Measurements from ENCODE around the gene CENPH.
A peak's percentile ranks its signal among the peaks of the same experiment; 100 is the strongest.
"Not testable (repeated sequence)": the region's sequence is repeated elsewhere in the genome, so short reads cannot be mapped to it uniquely, and the experiment has no call there.

The CENPH gene

DNA sequence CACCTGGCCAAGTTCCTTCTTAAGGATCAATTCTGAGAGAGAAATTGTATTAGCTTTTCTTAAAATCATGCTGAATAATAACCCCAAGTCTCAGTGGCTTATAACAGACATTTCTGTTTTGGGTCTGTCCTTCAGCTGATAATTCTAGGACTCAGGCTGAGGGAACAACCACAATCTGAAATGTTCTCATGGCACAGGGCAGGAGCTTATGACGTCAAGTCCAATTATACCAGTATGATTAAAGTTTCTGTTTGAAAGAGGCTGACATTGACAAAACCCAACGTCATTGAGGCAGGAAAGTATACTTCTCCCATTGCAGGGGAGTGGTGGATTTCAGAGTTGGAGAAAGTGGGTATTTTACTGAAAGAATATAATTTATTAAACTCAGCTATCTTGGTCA is 21.8 kb downstream of the CENPH start:
- no peak for DNase-seq

DNA sequence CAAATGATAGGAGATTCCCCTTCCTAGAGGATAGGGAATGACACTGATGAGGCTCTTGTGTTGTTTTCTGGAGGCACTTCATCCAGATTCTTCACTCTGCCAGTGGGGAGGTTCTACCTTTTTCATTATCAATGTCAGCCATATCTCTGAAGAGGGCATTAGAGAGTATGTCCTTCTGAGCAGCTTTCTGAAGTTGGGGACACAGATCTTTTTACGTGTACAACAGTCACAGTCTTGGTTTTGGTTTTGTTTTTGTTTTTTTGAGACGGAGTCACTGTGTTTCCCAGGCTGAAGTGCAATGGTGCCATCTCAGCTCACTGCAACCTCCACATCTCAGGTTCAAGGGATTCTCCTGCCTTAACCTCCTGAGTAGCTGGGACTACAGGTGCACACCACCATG is 22.6 kb downstream of the CENPH start:
- DNase-seq = no peak

DNA sequence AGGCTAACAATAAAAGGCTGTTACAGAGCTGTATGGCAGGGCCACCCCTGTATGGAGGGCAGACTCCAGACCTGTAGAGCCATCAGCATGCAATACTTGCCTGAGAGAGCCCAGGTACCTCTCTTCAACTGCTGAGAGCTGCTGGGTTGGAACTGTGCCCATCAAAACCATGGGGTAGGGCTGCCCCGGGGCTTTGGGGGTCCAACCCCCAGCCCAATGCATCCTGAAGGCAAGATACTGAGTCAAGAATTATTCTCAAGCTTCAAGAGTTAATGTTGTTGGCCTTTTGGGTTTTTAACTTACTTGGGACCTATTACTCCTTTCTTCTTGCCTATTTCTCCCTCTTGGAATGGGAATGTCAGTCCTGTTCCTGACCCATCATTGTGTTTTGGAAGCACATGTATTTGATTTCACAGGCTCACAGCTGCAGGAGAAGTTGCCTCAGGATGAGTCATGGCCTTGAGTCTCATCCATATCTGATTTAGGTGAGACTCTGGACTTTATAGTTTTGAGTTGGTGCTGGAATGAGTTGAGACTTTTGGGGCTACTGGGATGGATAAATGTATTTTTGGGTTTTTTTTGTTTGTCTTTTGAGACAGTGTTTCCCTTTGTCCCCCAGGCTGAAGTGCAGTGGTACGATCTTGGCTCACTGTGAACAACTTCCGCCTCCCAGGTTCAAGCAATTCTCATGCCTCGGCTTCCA is 24.3 kb downstream of the CENPH start:
- peak; percentile 72 for DNase-seq

DNA sequence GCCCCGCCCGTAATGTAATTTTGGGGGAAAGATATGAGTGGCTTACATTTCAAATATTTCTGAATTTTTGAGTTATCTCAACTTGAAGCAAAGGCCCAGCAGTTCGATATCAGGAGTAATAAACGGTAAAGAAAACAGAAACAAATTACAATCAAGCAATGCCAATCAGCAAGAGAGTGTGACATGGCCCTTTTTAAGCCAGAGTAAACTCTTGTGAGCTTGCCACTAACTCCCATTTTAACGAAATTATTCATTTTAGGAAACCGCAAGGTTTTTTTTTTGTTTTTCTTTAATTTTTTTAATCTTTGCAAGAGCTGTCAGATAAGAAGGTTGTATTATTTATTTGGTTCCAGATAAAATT is 27.7 kb downstream of the CENPH start:
- no peak for DNase-seq

DNA sequence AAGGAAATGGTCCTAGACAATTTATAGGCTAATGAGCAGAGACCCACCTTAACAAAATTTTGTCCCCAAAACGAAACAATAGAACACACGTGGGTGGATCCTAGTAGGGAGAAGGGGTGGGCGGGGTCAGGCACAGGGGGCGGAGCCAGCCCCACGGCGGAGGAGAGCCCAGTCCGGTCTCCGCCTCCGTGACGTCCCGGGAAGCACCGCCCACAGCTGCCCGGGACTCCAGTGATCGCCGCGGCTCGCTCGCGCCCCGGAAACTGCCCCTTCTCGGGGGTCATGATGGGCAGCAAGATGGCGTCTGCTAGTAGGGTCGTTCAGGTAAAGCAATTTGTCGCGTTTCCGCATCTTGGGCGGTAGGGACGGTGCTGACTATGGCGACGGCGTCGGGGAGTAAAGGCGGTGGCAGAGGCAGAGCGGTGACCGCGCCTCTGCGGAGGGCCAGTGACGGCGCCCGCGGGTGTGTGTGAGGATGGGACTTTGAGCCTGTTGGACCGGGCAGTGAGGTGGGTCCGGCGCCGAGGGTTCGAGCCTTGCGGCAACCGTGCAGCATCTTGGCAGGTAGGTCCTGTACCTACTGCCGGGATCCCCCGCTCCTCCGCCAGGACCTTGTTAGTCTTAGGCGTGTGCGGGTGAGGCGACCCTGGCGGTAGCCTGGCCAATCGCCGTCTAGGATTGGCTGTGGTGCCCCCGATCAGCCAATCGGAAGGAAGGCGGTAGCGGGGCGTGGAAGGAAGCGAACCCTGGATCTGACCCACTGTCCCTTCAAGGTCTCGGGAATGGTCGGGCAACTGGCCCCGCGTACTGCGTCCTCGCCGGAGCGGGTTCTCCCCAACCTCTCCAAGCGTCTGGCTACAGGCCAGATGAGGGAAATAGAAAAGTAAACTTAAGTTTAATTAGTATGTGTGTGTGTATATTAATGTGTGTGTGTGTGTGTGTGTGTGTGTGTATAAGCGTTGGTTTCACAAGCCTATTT is 28.5 kb downstream of the CENPH start:
- peak; percentile 90 for DNase-seq

DNA sequence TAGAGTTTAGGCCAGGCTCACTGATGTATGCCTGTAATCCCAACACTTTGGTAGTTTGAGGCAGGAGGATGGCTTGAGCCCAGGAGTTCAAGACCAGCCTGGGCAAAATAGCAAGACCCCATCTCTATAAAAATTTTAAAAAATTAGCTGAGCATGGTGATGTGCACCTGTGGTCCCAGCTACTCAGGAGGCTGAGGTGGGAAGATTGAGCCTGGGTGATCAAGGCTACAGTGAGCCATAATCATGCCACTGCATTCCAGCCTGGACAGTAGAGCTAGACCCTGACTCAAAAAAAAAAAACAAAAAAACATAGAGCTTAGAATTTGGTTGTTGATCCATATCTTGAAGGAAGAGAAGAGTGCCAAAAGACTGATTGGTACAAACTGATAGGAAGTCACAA is 30.6 kb downstream of the CENPH start:
- no peak for DNase-seq

DNA sequence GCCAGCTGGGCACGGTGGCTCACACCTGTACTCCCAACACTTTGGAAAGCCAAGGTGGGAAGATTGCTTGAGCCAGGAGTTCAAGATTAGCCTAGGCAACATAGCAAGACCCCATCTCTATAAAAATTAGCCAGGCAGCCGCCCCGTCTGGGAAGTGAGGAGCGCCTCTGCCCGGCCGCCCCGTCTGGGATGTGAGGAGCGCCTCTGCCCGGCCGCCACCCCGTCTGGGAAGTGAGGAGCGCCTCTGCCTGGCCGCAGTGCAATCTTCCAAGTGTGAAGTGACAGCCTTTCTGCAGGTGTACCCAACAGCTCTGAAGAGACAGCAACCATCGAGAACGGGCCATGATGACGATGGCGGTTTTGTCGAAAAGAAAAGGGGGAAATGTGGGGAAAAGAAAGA is 31.0 kb downstream of the CENPH start:
- not testable (repeated sequence) for DNase-seq

DNA sequence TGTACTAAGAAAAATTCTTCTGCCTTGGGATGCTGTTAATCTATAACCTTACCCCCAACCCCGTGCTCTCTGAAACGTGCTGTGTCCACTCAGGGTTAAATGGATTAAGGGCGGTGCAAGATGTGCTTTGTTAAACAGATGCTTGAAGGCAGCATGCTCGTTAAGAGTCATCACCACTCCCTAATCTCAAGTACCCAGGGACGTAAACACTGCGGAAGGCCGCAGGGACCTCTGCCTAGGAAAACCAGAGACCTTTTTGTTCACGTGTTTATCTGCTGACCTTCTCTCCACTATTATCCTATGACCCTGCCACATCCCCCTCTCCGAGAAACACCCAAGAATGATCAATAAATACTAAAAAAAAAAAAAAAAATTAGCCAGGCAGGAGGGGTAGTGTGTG is 31.4 kb downstream of the CENPH start:
- DNase-seq = not testable (repeated sequence)

DNA sequence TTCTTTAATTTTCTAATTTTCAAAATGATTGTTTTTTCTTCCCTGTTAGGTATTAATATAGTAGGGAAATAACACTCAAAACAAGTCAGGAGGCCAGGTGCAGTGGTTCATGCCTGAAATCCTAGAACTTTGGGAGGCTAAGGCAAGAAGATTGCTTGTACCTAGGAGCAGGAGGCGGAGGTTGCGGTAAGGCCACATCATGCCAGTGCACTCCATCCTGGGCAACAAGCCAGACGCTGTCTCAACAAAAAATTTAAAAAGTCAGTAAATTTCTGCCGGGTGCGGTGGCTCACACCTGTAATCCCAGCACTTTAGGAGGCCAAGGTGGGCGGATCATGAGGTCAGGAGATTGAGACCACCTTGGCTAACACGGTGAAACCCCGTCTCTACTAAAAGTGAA is 35.1 kb downstream of the CENPH start:
- DNase-seq = no peak

DNA sequence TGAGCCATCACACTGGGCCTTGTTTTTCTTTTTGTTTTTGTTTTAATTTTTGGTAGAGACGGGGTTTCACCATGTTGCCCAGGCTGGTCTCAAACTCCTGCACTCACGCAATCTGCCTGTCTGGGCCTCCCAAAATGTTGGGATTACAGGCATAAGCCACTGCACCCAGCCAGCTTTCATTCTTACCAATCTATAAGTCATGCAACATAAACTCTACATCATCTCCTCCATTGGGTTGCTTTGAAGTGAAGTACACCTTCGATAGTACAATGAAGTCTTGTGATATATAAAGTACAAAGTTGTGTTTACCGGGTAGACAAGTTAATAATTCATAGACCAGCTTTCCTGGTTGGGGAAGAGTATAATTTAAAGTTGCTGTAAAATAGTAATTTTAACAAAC is 36.5 kb downstream of the CENPH start:
- DNase-seq = no peak

DNA sequence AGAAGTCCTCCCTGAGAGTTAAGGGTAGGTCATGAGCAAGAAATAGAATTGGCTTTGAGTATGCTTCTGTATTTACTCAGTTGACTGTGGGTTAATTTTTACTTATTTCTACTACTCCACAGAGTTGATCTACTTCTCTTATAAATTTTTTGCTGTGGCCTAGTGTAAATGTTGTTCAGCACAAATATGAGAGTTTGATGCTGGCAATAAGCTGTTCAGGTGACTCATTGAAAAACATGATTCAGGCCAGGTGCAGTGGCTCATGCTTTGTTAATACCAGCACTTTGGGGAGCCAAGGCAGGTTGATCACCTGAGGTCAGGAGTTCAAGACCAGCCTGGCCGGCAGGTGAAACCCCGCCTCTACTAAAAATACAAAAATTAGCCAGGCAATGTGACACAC is 40.8 kb downstream of the CENPH start:
- DNase-seq = no peak

DNA sequence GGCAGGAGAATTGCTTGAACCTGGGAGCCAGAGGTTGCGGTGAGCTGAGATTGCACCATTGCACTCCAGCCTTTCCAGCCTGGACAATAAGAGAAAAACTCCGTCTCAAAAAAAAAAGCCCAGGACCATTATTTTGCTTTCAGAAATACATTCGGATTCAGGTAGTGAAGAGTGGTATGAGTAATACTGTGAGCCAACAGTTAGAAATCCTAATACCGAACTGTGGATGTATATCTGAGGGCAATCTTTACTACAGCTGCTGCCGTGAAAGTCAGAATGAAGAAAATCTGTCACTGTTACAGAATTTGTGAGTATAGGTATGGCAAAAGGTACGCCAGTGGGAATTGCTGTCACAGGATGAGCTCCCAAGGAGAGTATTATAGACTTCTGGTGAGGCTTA is 41.9 kb downstream of the CENPH start:
- no peak for DNase-seq

DNA sequence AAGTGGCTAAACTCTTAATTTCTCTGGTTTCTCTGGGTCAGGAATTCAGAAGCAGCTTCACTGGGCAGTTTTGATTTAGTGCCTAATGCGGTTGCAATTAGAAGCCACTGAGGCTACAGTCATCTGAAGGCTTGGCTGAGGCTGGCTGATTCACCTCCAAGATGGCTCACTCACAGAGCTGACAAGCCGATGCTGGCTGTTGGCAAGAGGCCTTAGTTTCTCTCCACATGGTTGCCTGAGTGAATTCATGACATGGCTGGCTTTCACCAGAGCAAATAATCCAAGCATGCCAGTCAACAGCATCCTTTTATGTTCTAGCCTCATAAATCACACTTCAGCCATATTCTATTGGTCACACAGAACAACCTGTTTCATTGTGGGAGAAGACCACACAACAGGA is 42.5 kb downstream of the CENPH start:
- DNase-seq = peak; percentile 48

DNA sequence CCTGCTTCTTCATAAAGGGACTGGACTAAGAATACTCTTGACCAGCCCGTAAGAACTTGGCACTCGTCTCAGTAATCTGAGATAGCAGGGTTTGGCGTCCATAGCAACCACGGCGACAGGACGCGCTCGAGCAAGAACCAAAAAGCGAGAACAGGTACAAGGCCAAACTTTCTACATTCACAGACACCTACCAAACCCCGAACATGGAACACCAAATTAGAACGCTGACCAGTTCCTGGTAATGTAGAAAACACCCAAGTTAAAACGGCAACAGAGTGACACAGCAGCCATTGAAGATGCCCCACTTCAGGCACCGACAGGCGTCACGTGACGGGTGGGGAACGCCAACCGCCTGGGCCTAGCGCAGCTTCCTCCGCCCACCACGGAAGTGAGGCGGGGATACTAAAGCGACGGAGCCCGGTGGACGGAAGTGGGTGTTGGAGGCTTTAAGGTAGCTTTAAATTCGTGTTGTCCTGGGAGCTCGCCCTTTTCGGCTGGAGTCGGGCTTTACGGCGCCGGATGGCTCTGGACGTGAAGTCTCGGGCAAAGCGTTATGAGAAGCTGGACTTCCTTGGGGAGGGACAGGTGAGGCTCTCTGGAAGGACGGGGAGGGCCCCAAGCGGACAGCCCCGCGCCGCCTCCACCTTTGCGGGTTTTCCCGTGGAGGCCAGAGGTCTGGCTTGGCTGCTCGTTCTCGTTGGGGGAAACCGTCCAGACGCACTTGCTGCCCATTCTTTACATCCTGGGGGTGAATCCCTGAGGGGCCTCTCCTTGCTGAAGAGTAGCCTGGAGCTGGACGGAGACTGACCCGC is 45.3 kb downstream of the CENPH start, which contains the start of gene CDK7:
Gene CDK7, plus strand, starts transcription at position 430 of the 812 bp plus-strand sequence. Its CDS starts 90 bp downstream, at position 520.
- peak; percentile 90 for DNase-seq

DNA sequence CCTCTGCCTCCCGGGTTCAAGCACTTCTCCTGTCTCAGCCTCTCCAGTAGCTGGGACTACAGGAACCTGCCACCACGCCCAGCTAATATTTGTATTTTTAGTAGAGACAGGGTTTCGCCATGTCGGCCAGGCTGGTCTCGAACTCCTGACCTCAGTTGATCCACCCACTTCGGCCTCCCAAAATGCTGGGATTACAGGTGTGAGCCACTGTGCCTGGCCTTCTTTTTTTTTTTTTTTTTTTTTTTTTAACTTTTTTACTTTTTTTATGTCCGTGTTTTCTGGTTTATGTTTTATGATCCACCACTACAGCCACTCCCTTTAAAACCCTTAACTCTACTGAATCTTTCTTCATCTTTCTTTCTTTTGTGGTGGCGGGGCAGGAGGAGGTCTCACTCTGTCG is 47.4 kb downstream of the CENPH start:
- DNase-seq = not testable (repeated sequence)

DNA sequence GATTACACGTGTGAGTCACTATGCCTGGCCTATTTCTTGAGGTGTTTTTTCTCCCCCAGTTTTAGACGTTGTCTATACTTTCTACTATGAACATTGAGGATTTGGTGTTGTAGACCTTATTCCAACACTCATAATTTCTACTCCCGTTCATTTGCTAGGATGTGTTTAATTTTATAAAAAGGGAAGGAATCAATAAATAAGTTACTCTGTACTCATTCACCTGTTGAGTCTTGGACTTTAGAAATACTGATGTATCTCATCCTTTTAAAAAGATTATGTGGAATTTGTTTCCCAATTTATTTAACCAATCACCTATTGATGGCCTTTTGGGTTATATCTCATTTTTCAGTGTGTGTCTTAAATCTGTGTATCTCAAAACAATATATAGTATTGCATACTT is 48.5 kb downstream of the CENPH start:
- no peak for DNase-seq

DNA sequence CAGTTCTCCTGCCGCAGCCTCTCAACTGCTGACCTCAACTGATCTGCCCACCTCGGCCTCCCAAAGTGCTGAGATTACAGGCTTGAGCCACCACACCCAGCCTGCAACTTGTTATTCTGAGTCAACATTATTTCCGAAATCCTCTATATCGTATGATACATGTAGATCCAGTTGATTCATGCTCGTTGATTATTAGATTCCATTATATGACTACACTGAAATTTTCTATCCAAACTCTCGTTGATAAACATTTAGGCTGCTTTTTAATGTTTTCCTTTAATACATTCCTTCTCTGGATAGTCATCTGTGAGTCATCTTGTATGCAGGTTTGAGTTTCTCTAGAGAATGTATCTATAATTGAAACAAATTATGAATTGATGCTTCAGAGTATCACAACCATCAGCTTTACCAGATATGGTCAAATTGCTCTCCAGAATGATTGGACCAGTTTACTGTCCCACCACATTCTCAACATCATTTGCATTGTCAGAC is 49.4 kb downstream of the CENPH start:
- peak; percentile 95 for DNase-seq

DNA sequence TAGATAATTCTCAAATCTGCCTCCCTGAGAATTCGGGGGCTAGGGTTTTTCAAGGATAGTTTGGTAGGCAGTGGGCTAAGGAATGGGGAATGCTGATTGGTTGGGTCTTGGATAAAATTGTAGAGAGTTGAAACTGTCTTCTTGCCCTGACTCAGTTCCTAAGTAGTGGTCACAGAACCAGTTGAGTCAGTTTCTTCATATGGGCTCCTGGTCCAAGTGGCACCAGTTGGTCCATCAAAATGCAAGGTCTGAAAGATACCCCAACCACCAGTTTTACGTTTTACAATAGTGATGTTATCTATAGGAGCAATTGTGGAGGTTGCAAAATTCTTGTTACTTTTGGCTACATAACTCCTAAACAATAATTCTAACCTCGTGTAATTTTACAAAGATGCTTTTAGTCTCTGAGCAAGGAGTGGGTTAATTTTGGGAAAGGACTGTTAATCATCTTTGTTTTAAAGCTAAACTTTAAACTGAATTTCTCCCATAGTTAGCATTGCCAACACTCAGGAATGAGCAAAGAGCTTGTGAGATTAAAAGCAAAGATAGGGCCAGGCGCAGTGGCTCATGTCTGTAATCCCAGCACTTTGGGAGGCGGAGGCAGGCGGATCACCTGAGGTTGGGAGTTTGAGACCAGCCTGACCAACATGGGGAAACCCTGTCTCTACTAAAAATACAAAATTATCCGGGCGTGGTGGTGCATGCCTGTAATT is 53.0 kb downstream of the CENPH start:
- no peak for DNase-seq

DNA sequence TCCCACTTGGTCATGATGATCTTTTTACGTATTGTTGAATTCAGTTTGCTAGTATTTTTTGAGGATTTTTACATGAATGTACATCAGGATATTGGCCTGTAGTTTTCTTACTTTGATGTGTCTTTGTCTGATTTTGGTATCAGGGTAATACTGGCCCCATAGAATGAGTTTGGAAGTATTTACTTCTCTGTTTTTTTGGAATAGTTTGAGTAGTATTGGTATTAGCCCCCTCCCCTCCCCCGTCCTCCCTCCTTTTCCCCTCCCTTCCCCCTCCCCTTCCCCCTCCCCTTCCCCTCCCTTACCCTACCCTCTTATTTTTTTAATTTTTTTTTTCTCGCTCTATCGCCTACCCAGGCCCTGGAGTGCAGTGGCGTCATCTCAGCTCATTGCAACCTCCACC is 55.6 kb downstream of the CENPH start:
- DNase-seq = no peak

DNA sequence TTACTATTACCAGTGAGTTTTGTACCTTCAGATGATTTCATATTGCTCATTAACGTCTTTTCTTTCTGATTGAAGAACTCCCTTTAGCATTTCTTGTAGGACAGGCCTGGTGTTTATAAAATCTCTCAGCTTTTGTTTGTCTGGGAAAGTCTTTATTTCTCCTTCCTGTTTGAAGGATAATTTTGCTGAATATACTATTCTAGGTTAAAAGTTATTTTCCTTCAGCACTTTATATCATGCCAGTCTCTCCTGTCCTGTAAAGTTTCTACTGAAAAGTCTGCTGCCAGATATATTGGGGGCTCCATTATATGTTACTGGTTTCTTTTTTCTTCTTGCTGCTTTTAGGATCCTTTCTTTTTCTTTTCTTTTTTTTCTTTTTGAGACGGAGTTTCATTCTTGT is 58.6 kb downstream of the CENPH start:
- DNase-seq = no peak

DNA sequence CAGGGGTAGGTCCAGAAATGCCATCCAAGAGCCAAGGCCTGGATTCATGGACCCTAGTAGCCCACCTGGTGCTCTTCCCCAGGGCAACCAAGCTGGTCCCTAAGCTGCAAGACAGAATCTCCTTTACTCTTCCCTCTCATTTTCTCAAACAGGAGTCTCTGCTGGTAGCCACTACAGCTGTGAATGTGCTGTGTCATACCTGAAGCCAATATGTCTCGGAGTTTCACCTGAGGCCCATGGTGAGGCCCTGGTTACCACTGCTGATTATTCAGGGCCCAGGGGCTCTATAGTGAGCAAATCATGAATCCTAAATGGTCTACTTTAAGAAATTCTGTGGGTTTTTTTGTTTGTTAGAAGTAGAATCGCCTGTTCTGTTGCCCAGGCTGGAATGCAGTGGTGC is 61.2 kb downstream of the CENPH start:
- DNase-seq = no peak

DNA sequence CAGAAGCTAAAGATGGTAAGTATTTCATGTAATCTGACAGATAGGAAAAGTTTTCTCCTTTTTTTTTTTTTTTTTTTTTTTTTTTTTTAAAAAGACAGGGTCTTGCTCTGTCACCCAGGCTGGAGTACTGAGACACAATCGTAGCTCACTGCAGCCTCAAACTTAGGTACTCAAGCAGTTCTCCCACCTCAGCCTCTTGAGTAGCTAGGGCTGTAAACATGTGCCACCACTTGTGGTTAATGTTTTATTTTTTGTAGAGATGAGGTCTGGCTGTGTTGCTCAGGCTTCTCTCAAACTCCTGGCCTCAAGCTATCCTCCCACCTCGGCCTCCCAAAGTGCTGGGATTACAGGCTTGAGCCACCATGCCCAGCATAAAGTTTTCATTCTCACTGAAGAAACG is 63.1 kb downstream of the CENPH start:
- DNase-seq = no peak

Data from fibroblast of skin of right biceps (primary cell).